Psoas muscle (tissue), 8 donors: Measurements from ENCODE around the gene BMPER. TPM values are rescaled to one million over a fixed set of nuclear protein-coding genes. Genes with fewer than 3 reads are reported as not detected.

ENCODE experiments used
- ATAC-seq, 4 donors: fragments of 200-7000 bp; cut with Tn5 transposase; one replicate each; pipeline ENCODE4 v1.9.1; 2020; ENCODE audit warnings: moderate library complexity in 3 of 4, mild to moderate bottlenecking in 2 of 4
- DNase-seq, 2 donors: peaks; one replicate each; pipeline ENCODE4 v3.0.0-alpha.2; 2020
- H3K27ac ChIP-seq: fragments of 200-600 bp; one replicate; pipeline ENCODE4 v1.8.0; 2022
- H3K27me3 ChIP-seq, 3 donors: fragments of 200-600 bp in 1 of 3; one replicate each; pipeline versions ENCODE4 v1.6.1 to v1.8.0; 2013 to 2022; ENCODE audit warnings: low read length in 2 of 3, mild to moderate bottlenecking in 2 of 3, moderate library complexity in 1 of 3; ENCODE audit not compliant: insufficient read depth in 3 of 3
- H3K36me3 ChIP-seq, 2 donors: fragments of 200-600 bp in 1 of 2; one replicate each; pipeline versions ENCODE4 v1.6.1 to v1.8.0; 2013 to 2022; ENCODE audit warnings: low read depth in 1 of 2, mild to moderate bottlenecking in 1 of 2, moderate library complexity in 1 of 2; ENCODE audit not compliant: insufficient read depth in 1 of 2
- H3K4me1 ChIP-seq: fragments of 200-600 bp; one replicate; pipeline ENCODE4 v1.8.0; 2022
- H3K4me3 ChIP-seq: fragments of 200-600 bp; one replicate; pipeline ENCODE4 v1.8.0; 2022; ENCODE audit warnings: mild to moderate bottlenecking
- H3K9me3 ChIP-seq: fragments of 200-600 bp; one replicate; pipeline ENCODE4 v1.8.0; 2022
- WGBS, 3 donors: extraction: QIAGEN DNeasy Blood & Tissue Kit; methylation state at CpG; one replicate each; pipeline versions ENCODE4 v1.1.6 to v1.1.7; 2013; 5-methylcytosine and 5-hydroxymethylcytosine counted together
- intact Hi-C, 2 donors: fragments of 100-400 bp; cut with DNase I; formaldehyde crosslinking; loops; one replicate each; pipeline versions ENCODE4 v1.11.0 to v1.14.2; 2022
- polyA plus RNA-seq, 3 donors: library from polyadenylated mRNA; stranded (reverse); fragments of 200-250 nt; gene quantifications; one replicate each; pipeline ENCODE4 v1.2.3, GENCODE V29; 2013
- total RNA-seq, 4 donors: library from RNA; stranded (reverse); fragmentation: NEBNext Ultra II Directional in 2 of 4; extraction: Animal tissue kit (Norgen Biotek cat#: 25700) in 2 of 4; gene quantifications; one replicate each; pipeline versions ENCODE4 v1.2.1 to v1.2.4, GENCODE V29; 2021 to 2023
- TF ChIP-seq, protein P1 (sequence below): fragments of 200-600 bp; IDR thresholded peaks from one replicate; pipeline ENCODE4 v1.8.0; 2022; ENCODE audit warnings: antibody characterized with exemption
- donor health status: healthy with polysubstance abuse.
- donor health status: DM: no; HTN: no; CAD: no; lungs with moderate emphysema.
- donor health status: Bipolar disorder and iron deficiency.
- donor health status: healthy.
- donor health status: DM: yes; HTN: yes; CAD: no.
- donor health status: DM: no; HTN: no; CAD: no.
- donor health status: DM: no; HTN: no; CAD: no.
- donor health status: DM: yes; HTN: yes; CAD: no.

The BMPER gene
- total and polyA plus RNA-seq, 7 donors = 1.0 to 7.6 (median 2.4) TPM

DNA sequence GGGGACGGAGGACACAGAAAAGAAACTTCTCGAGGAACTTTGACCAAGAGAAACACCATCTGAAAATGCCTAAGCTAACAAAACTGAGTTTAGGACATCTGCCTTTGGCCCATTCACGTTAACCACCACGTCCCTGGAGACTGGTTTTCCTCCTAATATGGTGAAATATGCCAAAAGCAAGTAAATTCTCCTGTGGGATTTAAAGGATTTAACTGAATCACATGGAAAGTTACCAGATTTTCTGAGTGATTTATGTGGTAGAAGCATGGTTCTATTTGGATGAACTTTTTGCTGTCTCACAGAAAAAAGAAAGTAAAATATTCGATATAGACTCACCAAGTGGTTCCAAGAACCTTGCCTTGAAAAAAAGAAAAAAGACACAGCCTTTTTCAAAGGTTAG, 30.4 kb upstream of the BMPER start:
- H3K27me3 ChIP-seq = no peaks in the 10 kb centered on the region
- ATAC-seq (peak in 3 of 4 donors; percentile 30 to 42 (median 37)), DNase-seq (peak in 1 of 2 donors; percentile 27)
- no peak overlapping the region for H3K4me3 ChIP-seq
- no peaks in the 10 kb centered on the region for H3K4me1 ChIP-seq
- TF ChIP-seq, protein P1, sequence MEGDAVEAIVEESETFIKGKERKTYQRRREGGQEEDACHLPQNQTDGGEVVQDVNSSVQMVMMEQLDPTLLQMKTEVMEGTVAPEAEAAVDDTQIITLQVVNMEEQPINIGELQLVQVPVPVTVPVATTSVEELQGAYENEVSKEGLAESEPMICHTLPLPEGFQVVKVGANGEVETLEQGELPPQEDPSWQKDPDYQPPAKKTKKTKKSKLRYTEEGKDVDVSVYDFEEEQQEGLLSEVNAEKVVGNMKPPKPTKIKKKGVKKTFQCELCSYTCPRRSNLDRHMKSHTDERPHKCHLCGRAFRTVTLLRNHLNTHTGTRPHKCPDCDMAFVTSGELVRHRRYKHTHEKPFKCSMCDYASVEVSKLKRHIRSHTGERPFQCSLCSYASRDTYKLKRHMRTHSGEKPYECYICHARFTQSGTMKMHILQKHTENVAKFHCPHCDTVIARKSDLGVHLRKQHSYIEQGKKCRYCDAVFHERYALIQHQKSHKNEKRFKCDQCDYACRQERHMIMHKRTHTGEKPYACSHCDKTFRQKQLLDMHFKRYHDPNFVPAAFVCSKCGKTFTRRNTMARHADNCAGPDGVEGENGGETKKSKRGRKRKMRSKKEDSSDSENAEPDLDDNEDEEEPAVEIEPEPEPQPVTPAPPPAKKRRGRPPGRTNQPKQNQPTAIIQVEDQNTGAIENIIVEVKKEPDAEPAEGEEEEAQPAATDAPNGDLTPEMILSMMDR = no peak
- intact Hi-C loops = no loop called here
- no peaks in the 10 kb centered on the region for H3K36me3 ChIP-seq
- H3K9me3 ChIP-seq = no peaks in the 10 kb centered on the region
- no peak overlapping the region for H3K27ac ChIP-seq
- WGBS, 3 donors = 36 to 57% (median 39%) methylated on average over 5 of the region's 5 CpGs

DNA sequence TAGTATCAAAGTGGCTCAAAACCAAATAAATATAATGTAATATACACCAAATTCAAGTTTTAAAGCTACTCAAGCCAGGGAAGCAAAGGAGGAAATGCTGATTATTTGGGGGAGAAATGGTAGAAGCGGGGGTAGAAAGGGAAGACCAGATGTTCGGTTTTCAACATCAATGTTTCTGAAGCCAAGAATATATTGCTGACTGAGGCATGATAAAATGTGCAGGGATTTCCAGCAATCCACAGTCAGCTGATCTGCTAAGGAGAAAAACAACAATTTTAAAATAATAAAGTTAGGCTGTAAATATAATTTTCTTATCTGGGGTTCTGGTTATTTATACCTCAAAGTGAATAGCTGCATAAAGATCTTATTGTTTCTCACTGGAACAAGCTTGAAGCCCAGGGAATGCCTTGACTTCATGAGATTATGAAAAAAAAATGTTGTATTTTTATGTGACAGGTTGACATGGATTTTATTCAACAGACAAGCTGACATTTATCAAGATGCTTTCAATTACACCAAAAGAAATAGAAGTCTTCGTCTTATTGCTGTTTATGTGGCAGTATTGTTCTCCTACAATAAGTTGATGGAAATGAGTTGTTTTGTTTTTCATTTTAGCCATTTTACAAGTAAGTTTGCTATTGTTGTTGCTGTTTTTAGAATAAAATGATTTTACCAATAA, 28.6 kb upstream of the BMPER start:
- no peak overlapping the region for H3K4me3 ChIP-seq
- H3K9me3 ChIP-seq = no peaks in the 10 kb centered on the region
- H3K4me1 ChIP-seq = no peaks in the 10 kb centered on the region
- H3K36me3 ChIP-seq = no peaks in the 10 kb centered on the region
- no peak for ATAC-seq
- WGBS, 3 donors = 33 to 65% (median 41%) methylated on average over 3 of the region's 3 CpGs
- no peak for DNase-seq
- H3K27ac ChIP-seq = no peak overlapping the region
- TF ChIP-seq, protein P1 = no peak
- H3K27me3 ChIP-seq = no peaks in the 10 kb centered on the region
- intact Hi-C loops = no loop called here

DNA sequence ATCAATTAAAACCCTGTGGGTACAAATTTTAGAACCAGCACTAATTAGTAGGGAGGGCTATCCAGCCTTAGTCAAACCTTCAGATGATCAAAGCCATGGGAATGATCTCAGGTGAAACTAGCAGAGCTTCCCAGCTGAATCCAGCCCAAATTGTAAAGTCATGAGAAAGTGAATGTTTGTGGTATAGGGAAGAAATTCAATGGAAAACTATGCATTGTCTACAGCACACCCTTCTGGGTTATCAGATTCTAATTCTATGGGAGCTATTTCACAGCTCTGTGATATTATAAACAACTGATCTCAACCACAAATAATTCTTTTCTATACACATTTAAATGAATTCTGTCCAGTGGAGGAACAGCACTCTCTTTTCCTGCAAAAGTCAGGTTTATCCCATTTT, 24.6 kb upstream of the BMPER start:
- H3K27me3 ChIP-seq = no peaks in the 10 kb centered on the region
- no peaks in the 10 kb centered on the region for H3K36me3 ChIP-seq
- H3K9me3 ChIP-seq = no peaks in the 10 kb centered on the region
- DNase-seq (no peak), ATAC-seq (no peak)
- intact Hi-C loops = no loop called here
- H3K27ac ChIP-seq = no peak overlapping the region
- TF ChIP-seq, protein P1 = no peak
- no peaks in the 10 kb centered on the region for H3K4me1 ChIP-seq
- no peak overlapping the region for H3K4me3 ChIP-seq

DNA sequence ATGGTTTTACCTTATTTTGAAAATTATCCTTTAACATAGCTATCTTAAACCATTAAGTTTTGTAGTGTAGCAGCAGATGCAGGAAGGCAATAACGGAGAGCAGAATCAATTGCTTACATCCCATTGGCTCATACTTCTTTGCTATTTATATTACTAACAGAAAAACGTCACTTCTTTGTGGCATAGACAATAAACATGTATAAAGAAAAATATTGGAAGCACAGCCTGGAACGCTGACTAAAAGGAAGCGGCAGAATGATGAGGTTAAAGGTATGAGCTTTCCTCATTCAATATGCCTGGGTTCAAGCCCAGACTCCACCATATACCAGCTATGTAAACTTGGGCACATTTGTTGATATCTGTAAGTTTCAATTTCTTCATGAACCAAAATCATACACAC, 24.0 kb upstream of the BMPER start:
- 73 to 91% (median 90%) methylated on average over 4 of the region's 4 CpGs for WGBS, 3 donors
- DNase-seq = no peak
- Histone ChIP-seq H3K4me3 (no peak overlapping the region), H3K27me3 (no peaks in the 10 kb centered on the region), H3K4me1 (no peaks in the 10 kb centered on the region), H3K9me3 (no peaks in the 10 kb centered on the region), H3K36me3 (no peaks in the 10 kb centered on the region), H3K27ac (no peak overlapping the region)
- TF ChIP-seq, protein P1 = no peak
- intact Hi-C loops = no loop called here
- no peak for ATAC-seq
